Measurements from ENCODE around the gene KIF3A. TPM values are rescaled to one million over a fixed set of nuclear protein-coding genes. Genes with fewer than 3 reads are reported as not detected.

KIF3A gene
- total and polyA plus RNA-seq, 4 experiments from 2014 or later = 9.7 to 25.9 (median 18.5) TPM

DNA sequence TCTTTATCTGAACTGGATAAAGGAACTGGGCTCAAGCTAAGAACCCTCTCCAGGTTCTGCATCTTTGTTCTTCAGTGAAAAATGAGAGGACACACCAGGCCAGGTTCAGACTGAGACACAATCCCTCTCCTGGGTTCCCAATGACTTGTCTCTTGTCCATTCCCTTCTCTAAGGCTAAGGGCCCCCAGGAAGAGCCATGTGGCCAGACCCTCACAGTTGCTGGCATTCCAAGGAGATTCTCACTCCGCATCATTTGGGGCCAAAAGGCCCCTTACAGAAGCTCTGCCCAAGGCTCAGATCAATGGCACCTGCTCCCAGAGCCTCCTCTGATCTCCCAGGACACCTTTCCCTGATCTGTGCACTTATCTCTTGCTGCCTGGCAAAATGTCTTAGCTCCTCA, 58.6 kb downstream of the KIF3A start:
- Mint-ChIP-seq H3K27ac (no peak overlapping the region), H3K4me1 (peaks cover 8 to 24% (median 10%) of the 10 kb centered on the region in 4 donors), H3K27me3 (no peaks in the 10 kb centered on the region), H3K9me3 (no peaks in the 10 kb centered on the region), H3K36me3 (peaks cover 0 to 7% of the 10 kb centered on the region in 2 donors), H3K4me3 (no peak overlapping the region)
- Histone ChIP-seq H3K4me1 (ENCODE audit: insufficient read depth, low read length) (peaks cover 12% of the 10 kb centered on the region), H3K4me3 (ENCODE audit: low read length in 2 of 2) (no peak overlapping the region), H3K27me3 (ENCODE audit: insufficient read depth, low read length) (no peaks in the 10 kb centered on the region), H3K36me3 (ENCODE audit: insufficient read depth, low read length) (no peaks in the 10 kb centered on the region), H3K9me3 (ENCODE audit: control insufficient read depth in 1 of 2, low read length in 2 of 2) (no peaks in the 10 kb centered on the region), H3K27ac (ENCODE audit: low read depth, low read length) (no peak overlapping the region)
- intact Hi-C loops (cut with micrococcal nuclease) = no loop called here
- DNase-seq = no peak
- POLR2A ChIA-PET (ENCODE audit: partially characterized antibody) = no interaction called here
- CTCF ChIA-PET (ENCODE audit: partially characterized antibody) = no interaction called here

GRCh38 chr5:132677682-132678400, 59.5 kb downstream of the KIF3A start:
- DNase-seq = no peak
- H3K27me3 Mint-ChIP-seq = no peaks in the 10 kb centered on the region
- Histone ChIP-seq H3K36me3 (ENCODE audit: insufficient read depth, low read length) (no peaks in the 10 kb centered on the region), H3K27ac (ENCODE audit: low read depth, low read length) (no peak overlapping the region), H3K27me3 (ENCODE audit: insufficient read depth, low read length) (no peaks in the 10 kb centered on the region), H3K4me1 (ENCODE audit: insufficient read depth, low read length) (peaks cover 12% of the 10 kb centered on the region), H3K9me3 (ENCODE audit: control insufficient read depth in 1 of 2, low read length in 2 of 2) (no peaks in the 10 kb centered on the region), H3K4me3 (ENCODE audit: low read length in 2 of 2) (no peak overlapping the region)
- CTCF ChIA-PET (ENCODE audit: partially characterized antibody) = no interaction called here
- H3K4me1 Mint-ChIP-seq = peaks cover 8 to 29% (median 10%) of the 10 kb centered on the region in 4 donors
- no peak overlapping the region for H3K4me3 Mint-ChIP-seq
- no peak overlapping the region for H3K27ac Mint-ChIP-seq
- H3K36me3 Mint-ChIP-seq = peaks cover 0 to 7% of the 10 kb centered on the region in 2 donors
- H3K9me3 Mint-ChIP-seq = no peaks in the 10 kb centered on the region
- intact Hi-C loops (cut with micrococcal nuclease) = no loop called here
- POLR2A ChIA-PET (ENCODE audit: partially characterized antibody) = no interaction called here

GRCh38 chr5:132677191-132677590, 60.2 kb downstream of the KIF3A start:
- H3K9me3 ChIP-seq (ENCODE audit: control insufficient read depth in 1 of 2, low read length in 2 of 2) = no peaks in the 10 kb centered on the region
- intact Hi-C loops (cut with micrococcal nuclease) = no loop called here
- ChIA-PET CTCF (ENCODE audit: partially characterized antibody) (no interaction called here), POLR2A (ENCODE audit: partially characterized antibody) (no interaction called here)
- H3K27ac ChIP-seq (ENCODE audit: low read depth, low read length) = no peak overlapping the region
- no peaks in the 10 kb centered on the region for H3K36me3 ChIP-seq (ENCODE audit: insufficient read depth, low read length)
- DNase-seq = no peak
- H3K4me1 ChIP-seq (ENCODE audit: insufficient read depth, low read length) = peaks cover 12% of the 10 kb centered on the region
- H3K36me3 Mint-ChIP-seq = peaks cover 0 to 7% of the 10 kb centered on the region in 2 donors
- no peak overlapping the region for H3K27ac Mint-ChIP-seq
- H3K4me3 Mint-ChIP-seq = no peak overlapping the region
- peaks cover 8 to 29% (median 10%) of the 10 kb centered on the region in 4 donors for H3K4me1 Mint-ChIP-seq
- H3K9me3 Mint-ChIP-seq = no peaks in the 10 kb centered on the region
- no peak overlapping the region for H3K4me3 ChIP-seq (ENCODE audit: low read length in 2 of 2)
- H3K27me3 Mint-ChIP-seq = no peaks in the 10 kb centered on the region
- H3K27me3 ChIP-seq (ENCODE audit: insufficient read depth, low read length) = no peaks in the 10 kb centered on the region

DNA sequence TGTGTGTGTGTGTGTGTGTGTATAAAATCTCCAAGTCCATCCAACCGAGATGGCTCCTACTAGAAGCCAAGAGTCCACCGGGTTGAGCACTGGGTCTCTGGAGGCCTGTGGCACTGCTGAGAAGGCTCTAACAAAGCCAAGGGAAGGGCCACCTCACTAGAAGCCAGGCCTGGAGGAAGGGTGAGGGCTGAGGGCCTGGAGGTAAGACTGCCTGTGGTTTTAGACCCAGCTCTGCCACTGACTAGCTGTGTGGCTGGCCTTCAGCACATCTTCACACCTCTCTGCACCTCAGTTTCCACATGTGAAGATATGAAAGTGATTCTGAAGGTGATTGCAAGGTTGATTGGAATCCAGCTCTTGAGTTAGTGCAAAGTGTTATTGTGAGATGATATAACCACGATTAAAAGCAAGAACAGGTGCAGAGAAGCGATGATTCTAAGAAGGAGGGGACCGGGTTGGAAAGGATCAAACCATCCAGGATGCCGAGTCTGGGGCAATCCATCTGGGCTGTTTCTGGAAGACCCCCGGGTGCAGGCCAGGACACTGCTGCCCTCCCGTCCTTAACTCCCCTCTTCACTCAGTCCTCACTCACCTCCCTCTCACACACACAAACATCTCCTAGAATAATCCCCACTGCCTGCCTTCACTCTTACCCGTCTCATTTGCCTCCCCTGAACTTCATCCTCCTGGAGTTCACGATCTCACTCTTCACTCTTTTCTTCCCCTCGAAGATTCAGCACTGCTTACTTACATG, 61.2 kb downstream of the KIF3A start:
- ChIA-PET POLR2A (ENCODE audit: partially characterized antibody) (interaction anchor here (1.4 kb wide), 1 partner anchor 15 kb away, joined by 4 read pairs; no protein-coding TSS in a partner anchor), CTCF (ENCODE audit: partially characterized antibody) (no interaction called here)
- Histone ChIP-seq H3K27me3 (ENCODE audit: insufficient read depth, low read length) (no peaks in the 10 kb centered on the region), H3K9me3 (ENCODE audit: control insufficient read depth in 1 of 2, low read length in 2 of 2) (no peaks in the 10 kb centered on the region), H3K4me3 (ENCODE audit: low read length in 2 of 2) (no peak overlapping the region), H3K4me1 (ENCODE audit: insufficient read depth, low read length) (peaks cover 12% of the 10 kb centered on the region), H3K27ac (ENCODE audit: low read depth, low read length) (no peak overlapping the region), H3K36me3 (ENCODE audit: insufficient read depth, low read length) (no peaks in the 10 kb centered on the region)
- H3K27me3 Mint-ChIP-seq = no peaks in the 10 kb centered on the region
- peaks cover 0 to 5% of the 10 kb centered on the region in 2 donors for H3K36me3 Mint-ChIP-seq
- intact Hi-C loops (cut with micrococcal nuclease) = no loop called here
- no peaks in the 10 kb centered on the region for H3K9me3 Mint-ChIP-seq
- peaks cover 8 to 29% (median 10%) of the 10 kb centered on the region in 4 donors for H3K4me1 Mint-ChIP-seq
- DNase-seq = no peak
- no peak overlapping the region for H3K4me3 Mint-ChIP-seq
- peak overlapping the region in 3 of 7 donors; percentile 43 to 62 (median 61) for H3K27ac Mint-ChIP-seq

DNA sequence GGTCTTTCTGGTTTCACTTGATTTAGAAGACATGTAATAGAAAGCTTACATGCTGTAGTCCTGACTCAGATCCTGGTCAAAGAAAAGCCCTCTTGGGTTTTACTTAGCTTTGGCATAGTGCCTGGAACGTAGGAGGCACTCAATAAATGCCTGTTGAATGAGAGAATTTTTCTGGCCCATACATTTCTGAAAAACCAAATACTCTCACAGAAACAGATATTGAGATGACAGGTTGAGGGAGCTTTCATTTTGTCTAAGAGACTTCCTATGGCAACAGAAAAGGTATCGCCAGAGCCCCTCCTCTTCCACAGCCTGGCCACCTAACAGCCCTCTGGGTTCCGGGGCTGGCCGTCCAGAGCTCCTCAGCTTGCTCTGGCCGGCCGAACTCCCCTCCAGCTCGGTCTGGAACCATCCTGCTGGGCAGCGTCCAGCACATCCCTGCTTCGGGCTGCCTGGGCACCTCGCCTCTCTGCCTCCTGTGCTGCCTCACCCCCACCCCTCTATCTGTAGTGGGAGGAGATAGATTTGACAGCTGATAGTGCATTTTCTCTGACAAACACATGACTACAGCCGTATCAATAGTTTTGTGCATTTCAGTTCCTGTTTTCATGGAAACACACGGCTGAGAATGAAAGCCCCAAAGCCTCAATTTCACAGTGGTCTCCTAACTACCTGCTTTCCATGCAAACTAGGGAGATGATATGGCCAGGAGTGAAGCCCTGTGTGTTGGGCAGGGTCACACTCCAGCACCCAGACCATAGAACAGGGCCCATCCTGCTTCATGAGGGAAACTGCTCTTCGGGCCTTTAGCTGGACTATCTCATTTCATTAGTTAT, 62.5 kb downstream of the KIF3A start:
- Mint-ChIP-seq H3K4me1 (peaks cover 8 to 29% (median 10%) of the 10 kb centered on the region in 4 donors), H3K4me3 (peak overlapping the region; percentile 36 to 82 (median 72)), H3K27me3 (peaks cover 0 to under 1% of the 10 kb centered on the region in 2 donors), H3K9me3 (no peaks in the 10 kb centered on the region), H3K36me3 (no peaks in the 10 kb centered on the region), H3K27ac (peak overlapping the region; percentile 79 to 92 (median 89))
- H3K27me3 ChIP-seq (ENCODE audit: insufficient read depth, low read length) = no peaks in the 10 kb centered on the region
- ChIA-PET CTCF (ENCODE audit: partially characterized antibody) (interaction anchor here (1.3 kb wide), 1 partner anchor 33 kb away, joined by 3 read pairs; no protein-coding TSS in a partner anchor), POLR2A (ENCODE audit: partially characterized antibody) (interaction anchor here (0.7 to 1.4 kb wide), 6 partner anchors 12 to 196 kb away, joined by 3 to 8 read pairs (median 4); partner anchors contain the start of genes CCNI2 and IRF1)
- H3K27ac ChIP-seq (ENCODE audit: low read depth, low read length) = peak overlapping the region; percentile 32
- no peak overlapping the region for H3K4me3 ChIP-seq (ENCODE audit: low read length in 2 of 2)
- no peaks in the 10 kb centered on the region for H3K36me3 ChIP-seq (ENCODE audit: insufficient read depth, low read length)
- H3K9me3 ChIP-seq (ENCODE audit: control insufficient read depth in 1 of 2, low read length in 2 of 2) = no peaks in the 10 kb centered on the region
- DNase-seq = peak in 1 of 5 donors; percentile 13
- H3K4me1 ChIP-seq (ENCODE audit: insufficient read depth, low read length) = peaks cover 12% of the 10 kb centered on the region
- intact Hi-C loops (cut with micrococcal nuclease) = no loop called here

- Histone ChIP-seq H3K9me3 (ENCODE audit: control insufficient read depth in 1 of 2, low read length in 2 of 2) (no peaks in the 10 kb centered on the region), H3K27ac (ENCODE audit: low read depth, low read length) (peak within 1 kb of the TSS; percentile 32), H3K27me3 (ENCODE audit: insufficient read depth, low read length) (no peaks in the 10 kb centered on the region), H3K4me3 (ENCODE audit: low read length in 2 of 2) (no peak within 1 kb of the TSS), H3K36me3 (ENCODE audit: insufficient read depth, low read length) (no peaks in the 10 kb centered on the region), H3K4me1 (ENCODE audit: insufficient read depth, low read length) (peaks cover 12% of the 10 kb centered on the region)
- Mint-ChIP-seq H3K9me3 (no peaks in the 10 kb centered on the region), H3K27ac (peak within 1 kb of the TSS; percentile 65 to 92 (median 89)), H3K4me3 (peak within 1 kb of the TSS; percentile 36 to 82 (median 72)), H3K27me3 (peaks cover 1 to 2% of the 10 kb centered on the region in 2 donors), H3K36me3 (no peaks in the 10 kb centered on the region), H3K4me1 (peaks cover 8 to 29% (median 10%) of the 10 kb centered on the region in 4 donors)
- no peak for DNase-seq
- ChIA-PET POLR2A (ENCODE audit: partially characterized antibody) (interaction anchor here (1.1 to 1.4 kb wide), 5 partner anchors 11 to 184 kb away, joined by 3 to 8 read pairs (median 4); partner anchors contain the start of genes CCNI2 and IRF1), CTCF (ENCODE audit: partially characterized antibody) (interaction anchor here (1.3 kb wide), 1 partner anchor 32 kb away, joined by 3 read pairs; no protein-coding TSS in a partner anchor)
- intact Hi-C loops (cut with micrococcal nuclease) = no loop called here
Observed at GRCh38 chr5:132673939-132674630, 63.3 kb downstream of the KIF3A start, which contains the start of gene IL4. IL4 (plus strand) TSS chr5:132673989; CDS start chr5:132674051, 62 bp downstream.

All from CD4-positive, alpha-beta memory T cell (primary cell).